ENCODE results near the gene GRIK2.
"Not testable (repeated sequence)": the region's sequence is repeated elsewhere in the genome, so short reads cannot be mapped to it uniquely, and the experiment has no call there.

Gene GRIK2

DNA sequence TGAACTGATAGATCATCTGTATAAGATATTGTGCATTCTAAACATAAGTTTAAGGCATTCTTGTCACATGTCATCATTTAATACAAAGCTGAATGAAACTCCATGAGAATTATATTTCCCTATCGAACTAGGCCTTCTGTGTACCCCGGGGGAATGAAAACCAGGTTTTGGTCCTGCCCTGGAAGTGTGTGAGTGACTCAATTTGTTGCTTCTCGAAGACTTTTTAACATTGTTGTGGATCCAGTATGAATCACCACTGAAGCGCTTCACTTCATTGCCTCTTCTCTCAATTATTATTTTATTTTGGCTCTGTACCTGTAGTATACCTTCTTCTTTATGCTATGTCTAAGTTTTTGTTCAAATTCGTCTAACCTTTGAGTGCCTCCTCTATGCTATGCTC is 150.8 kb downstream of the GRIK2 start:
- DNase-seq, result no peak

- no peak for DNase-seq
These were observed 151.7 kb downstream of the GRIK2 start for GRCh38 chr6:101545191-101545590.

DNA sequence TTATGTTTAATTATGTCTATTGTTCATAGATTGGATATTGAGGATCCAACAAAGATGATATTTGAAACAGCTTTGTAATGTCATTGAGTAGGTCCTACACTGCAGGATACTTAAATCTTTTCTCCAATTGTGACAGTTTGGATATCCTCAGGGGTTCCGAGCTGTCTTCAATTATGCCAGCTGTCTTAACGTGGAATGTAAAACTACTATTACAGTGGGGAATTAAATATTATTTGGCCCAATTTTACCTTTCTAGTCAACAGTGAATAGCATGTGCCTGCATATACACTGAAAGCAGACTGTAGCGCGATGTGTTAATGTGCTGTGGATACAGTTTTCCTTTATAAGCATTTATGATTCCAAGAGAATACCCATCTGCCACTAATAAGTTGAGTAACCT is 156.9 kb downstream of the GRIK2 start:
- DNase-seq, result no peak

DNA sequence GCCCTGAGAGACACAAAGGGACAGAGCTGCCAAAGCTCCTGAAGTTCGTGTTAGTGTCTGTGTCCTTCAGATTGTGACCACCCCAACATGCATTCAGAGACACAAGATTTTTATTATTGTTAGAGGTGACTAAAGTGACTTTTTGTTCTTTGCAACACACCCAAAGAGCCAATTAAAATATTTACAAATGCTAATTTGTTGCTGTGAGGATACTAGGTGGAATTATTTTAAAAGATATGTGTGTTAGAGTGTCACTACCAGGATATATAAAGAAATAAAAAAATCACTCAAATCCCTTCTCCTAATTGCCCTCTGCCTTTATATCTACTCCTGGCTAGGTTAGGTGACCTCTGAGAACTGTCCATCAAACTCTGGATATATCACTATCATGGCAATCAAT is 160.7 kb downstream of the GRIK2 start:
- DNase-seq, result no peak

GRCh38 chr6:101558712-101559111 is 165.2 kb downstream of the GRIK2 start:
- no peak for DNase-seq

- no peak for DNase-seq
These were observed 179.1 kb downstream of the GRIK2 start for GRCh38 chr6:101572627-101573026.

GRCh38 chr6:101577091-101577490 is 183.6 kb downstream of the GRIK2 start:
- no peak for DNase-seq

- peak; percentile 34 for DNase-seq
These were observed 184.8 kb downstream of the GRIK2 start for GRCh38 chr6:101578306-101578705.

DNA sequence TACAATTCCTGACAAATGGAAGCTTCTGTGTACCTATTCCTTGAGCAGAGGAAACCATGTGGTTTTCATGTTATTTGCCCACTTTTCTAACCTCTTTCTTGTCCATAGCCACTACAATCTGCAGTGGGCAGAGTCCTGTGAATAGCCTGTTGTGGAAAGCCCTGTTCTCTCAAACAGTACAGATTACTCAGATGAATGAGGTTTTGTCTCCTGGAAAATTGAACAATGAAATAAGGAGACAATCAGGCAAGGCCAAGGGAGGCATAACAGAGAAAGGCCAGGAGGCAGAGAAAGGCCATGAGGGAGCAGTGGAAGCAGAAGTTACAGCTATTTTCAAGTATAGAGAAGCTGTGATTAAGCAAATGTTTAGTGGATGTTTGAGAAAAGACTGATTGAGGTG is 189.3 kb downstream of the GRIK2 start:
- no peak for DNase-seq

DNA sequence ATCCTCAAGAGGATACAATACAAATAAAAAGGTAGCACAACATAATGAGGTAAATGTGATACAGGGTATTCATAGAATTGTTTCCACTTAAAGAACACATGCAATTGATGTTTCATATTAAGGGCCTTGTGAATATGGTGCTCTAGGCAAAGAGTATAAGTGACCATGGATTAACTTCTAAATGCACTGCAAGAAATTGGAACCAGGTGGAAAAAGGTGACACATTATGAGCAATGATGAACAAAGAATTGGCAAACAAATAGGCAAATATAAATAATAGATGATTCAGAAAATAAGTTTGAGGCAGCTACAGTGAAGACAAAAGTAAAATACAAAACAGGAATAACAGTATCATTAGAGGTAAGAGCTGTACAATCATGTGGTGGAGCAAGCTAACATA is 192.0 kb downstream of the GRIK2 start:
- no peak for DNase-seq

GRCh38 chr6:101588343-101588742 is 194.8 kb downstream of the GRIK2 start:
- no peak for DNase-seq

DNA sequence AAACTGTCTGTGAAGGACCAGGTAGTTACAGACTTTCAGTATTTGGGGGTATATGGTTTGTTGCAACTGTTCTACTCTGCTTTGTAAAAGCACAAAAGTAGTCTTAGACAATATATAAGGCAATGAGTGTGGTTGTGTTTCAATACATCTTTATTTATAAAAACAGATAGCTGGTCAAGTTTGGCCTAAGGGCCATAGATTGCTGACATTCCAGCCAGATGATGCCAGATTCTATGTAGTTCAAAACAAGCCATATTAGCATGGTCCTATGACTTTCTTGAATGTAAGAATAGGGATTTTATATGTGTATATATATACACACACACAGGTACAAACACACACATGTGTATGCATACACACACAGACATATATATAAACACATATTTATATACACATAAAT is 201.8 kb downstream of the GRIK2 start:
- DNase-seq, result no peak

DNA sequence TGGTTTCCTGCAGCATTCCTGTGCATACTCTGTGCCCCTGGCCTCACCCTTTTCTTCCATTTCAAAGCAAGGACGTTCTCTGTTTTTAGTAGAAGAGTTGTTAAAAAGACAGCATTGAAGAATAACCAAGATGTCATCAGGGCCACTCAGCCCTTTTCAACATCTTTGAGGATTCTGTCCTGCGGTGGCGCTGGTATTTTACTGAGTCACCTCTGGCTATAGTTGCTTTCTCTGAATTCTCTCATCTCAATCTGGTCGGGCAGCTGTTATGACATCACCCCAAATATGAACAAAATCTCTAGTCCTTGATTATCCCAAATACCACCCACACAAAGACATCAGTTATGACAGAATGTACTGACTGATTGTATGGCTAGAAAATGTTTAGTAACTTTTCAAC is 204.2 kb downstream of the GRIK2 start:
- no peak for DNase-seq

DNA sequence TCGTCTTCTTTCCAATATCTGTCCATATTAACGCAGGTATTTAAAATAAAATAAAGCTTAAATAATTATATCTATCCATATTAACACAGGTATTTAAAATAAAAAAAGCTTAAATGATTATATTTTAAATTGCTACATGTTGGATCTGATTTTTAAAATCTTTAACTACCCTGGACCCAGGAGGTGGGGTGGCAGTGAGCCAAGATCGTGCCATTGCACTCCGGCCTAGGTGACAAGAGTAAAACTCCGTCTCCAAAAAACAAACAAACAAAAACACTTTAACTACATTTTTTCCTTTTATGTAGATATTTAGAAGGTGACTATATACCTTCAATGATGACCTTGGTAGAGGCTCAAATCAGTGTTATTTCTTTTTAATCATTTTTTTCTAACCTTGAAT is 211.9 kb downstream of the GRIK2 start:
- no peak for DNase-seq

- DNase-seq, result no peak
These were observed 212.4 kb downstream of the GRIK2 start for GRCh38 chr6:101605874-101606273.

GRCh38 chr6:101607111-101607690 is 213.7 kb downstream of the GRIK2 start:
- DNase-seq, result no peak

GRCh38 chr6:101608703-101609102 is 215.2 kb downstream of the GRIK2 start:
- no peak for DNase-seq

- no peak for DNase-seq
These were observed 220.0 kb downstream of the GRIK2 start for GRCh38 chr6:101613556-101613955.

GRCh38 chr6:101614774-101615173 is 221.3 kb downstream of the GRIK2 start:
- DNase-seq, result no peak

DNA sequence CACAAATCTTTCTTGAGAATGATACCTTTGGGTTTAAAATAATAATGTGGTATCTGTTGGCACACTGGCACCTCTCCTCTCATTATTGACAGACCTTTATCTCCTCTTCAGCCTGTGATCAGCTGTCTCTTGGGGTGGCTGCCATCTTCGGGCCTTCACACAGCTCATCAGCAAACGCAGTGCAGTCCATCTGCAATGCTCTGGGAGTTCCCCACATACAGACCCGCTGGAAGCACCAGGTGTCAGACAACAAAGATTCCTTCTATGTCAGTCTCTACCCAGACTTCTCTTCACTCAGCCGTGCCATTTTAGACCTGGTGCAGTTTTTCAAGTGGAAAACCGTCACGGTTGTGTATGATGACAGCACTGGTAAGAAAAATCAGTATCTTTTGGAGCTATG is 232.8 kb downstream of the GRIK2 start:
- peak; percentile 60 for DNase-seq

- DNase-seq, result no peak
These were observed 237.4 kb downstream of the GRIK2 start for GRCh38 chr6:101630941-101631340.

- no peak for DNase-seq
These were observed 239.6 kb downstream of the GRIK2 start for GRCh38 chr6:101633081-101633480.

DNA sequence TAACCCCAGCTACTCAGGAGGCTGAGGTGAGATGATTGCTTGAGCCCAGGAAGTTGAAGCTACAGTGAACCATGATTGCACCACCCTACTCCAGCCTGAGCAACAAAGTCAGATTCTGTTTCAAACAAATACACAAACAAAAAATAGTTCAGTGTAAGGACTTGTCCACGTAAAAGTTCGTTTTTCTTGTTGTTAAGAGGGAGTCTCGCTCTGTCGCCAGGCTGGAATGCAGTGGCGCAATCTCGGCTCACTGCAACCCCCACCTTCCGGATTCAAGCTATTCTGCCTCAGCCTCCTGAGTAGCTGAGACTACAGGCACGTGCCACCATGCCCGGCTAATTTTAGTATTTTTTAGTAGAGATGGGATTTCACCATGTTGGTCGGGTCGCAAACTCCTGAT is 245.4 kb downstream of the GRIK2 start:
- not testable (repeated sequence) for DNase-seq

DNA sequence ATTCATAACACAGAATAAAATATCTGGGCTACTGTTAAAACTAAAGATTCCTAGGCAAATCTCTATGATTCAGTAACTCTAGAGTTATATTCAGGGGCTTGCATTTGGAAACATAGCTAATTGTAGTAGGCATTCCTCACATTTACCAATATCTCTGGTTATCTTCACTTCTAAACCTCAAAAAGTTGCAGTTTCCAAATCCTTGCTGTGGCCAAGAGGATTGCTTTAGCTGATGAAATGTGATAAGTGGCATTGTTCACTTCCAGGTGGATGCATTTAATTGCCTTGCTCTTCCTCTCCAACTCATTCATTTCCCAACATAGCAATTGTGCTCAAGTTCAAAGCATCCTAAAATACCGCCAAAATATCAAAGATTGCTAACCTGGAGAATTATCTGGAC is 246.6 kb downstream of the GRIK2 start:
- DNase-seq, result no peak

DNA sequence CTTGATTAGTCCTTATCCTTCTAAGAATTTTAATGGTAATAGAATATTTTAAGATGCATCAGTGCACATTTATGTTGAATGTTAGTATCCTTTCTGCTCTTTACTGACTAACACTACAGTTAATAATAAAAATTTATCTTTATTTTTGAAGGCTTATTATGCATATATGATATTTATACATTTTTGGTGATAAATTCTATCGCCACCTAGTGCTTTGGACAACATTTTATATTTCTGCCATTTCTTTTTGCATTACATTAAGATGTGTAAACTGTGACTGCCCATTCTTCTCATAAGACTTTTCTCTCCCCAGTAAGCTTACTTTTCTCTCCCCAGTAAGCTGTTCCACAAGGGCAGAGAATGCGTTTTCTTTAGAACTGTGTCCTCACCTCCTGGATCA is 252.3 kb downstream of the GRIK2 start:
- no peak for DNase-seq
